OCI-LY1 (cell line): Measurements from ENCODE around the gene OGN.

ENCODE experiments used
- CTCF ChIP-seq: fragments of 200-600 bp; sonication (generic), shearing (Covaris generic); IDR thresholded peaks from 2 replicates; pipeline ENCODE4 v1.5.1; 2017; ENCODE audit warnings: mild to moderate bottlenecking, antibody characterized with exemption, low read length, moderate library complexity, mixed read lengths
- EZH2 ChIP-seq: fragments of 200-600 bp; sonication (generic), shearing (Covaris generic); IDR thresholded peaks from 2 replicates; pipeline ENCODE4 v1.8.0; 2017; ENCODE audit warnings: borderline replicate concordance, mixed run types, mild to moderate bottlenecking, antibody characterized with exemption, low read length, moderate library complexity, mixed read lengths

GRCh38 chr9:92385001-92385400 is 19.4 kb downstream of the OGN start:
- TF ChIP-seq CTCF (no peak), EZH2 (no peak)
